HepG2 (cell line): Measurements from ENCODE around the gene ARHGEF39. TPM values are rescaled to one million over a fixed set of nuclear protein-coding genes. Genes with fewer than 3 reads are reported as not detected.

Source experiments
- BRF2 ChIP-seq: sonication (generic); formaldehyde crosslinking; IDR thresholded peaks from 2 replicates; pipeline ENCODE4 v1.8.1; 2022; ENCODE audit warnings: mild to moderate bottlenecking, missing genetic modification reagents
- HHEX ChIP-seq: IDR thresholded peaks from 2 replicates; pipeline ENCODE4 v1.6.1; 2016; ENCODE audit warnings: control low read depth
- LRRFIP1 ChIP-seq: sonication (generic); formaldehyde crosslinking; conservative IDR thresholded peaks from 2 replicates; pipeline ENCODE4 v1.4.0; 2020; ENCODE audit warnings: missing genetic modification reagents
- MYPOP ChIP-seq: sonication (generic); formaldehyde crosslinking; IDR thresholded peaks from 2 replicates; pipeline ENCODE4 v1.8.1; 2023; ENCODE audit warnings: mild to moderate bottlenecking, moderate library complexity, missing genetic modification reagents
- POLR2A ChIP-seq, 2 experiments: IDR thresholded peaks; 2 replicates each; pipeline ENCODE4 v1.6.1; 2011; ENCODE audit warnings: low read depth in 2 of 2, low read length in 2 of 2, mild to moderate bottlenecking in 1 of 2, moderate library complexity in 1 of 2; ENCODE audit not compliant: insufficient read depth in 1 of 2
- RELA ChIP-seq: sonication (generic); formaldehyde crosslinking; IDR thresholded peaks from 2 replicates; pipeline ENCODE4 v1.4.0; 2020; ENCODE audit warnings: missing genetic modification reagents
- RFX3 ChIP-seq: IDR thresholded peaks from 2 replicates; pipeline ENCODE4 v1.6.1; 2016; ENCODE audit warnings: missing biosample characterization, missing genetic modification reagents
- SALL1 ChIP-seq: sonication (generic); formaldehyde crosslinking; IDR thresholded peaks from 2 replicates; pipeline ENCODE4 v1.8.0; 2022; ENCODE audit warnings: mild to moderate bottlenecking, missing genetic modification reagents
- SIX1 ChIP-seq: sonication (generic); formaldehyde crosslinking; IDR thresholded peaks from 2 replicates; pipeline ENCODE4 v1.4.0; 2020; ENCODE audit warnings: missing genetic modification reagents, borderline replicate concordance
- SRY ChIP-seq: sonication (generic); formaldehyde crosslinking; IDR thresholded peaks from 2 replicates; pipeline ENCODE4 v1.8.0; 2022; ENCODE audit warnings: mild to moderate bottlenecking, missing genetic modification reagents
- ZHX2 ChIP-seq, 2 experiments: sonication (generic) in 1 of 2; formaldehyde crosslinking in 1 of 2; IDR thresholded peaks; 2 replicates each; pipeline versions ENCODE4 v1.6.1 to v1.9.0; 2014 to 2022; ENCODE audit warnings: antibody characterized with exemption in 1 of 2, borderline replicate concordance in 1 of 2, inconsistent platforms in 1 of 2, low read depth in 1 of 2, missing genetic modification reagents in 1 of 2
- ZMAT3 ChIP-seq: sonication (generic); formaldehyde crosslinking; conservative IDR thresholded peaks from 2 replicates; pipeline ENCODE4 v1.7.0; 2021; ENCODE audit warnings: missing genetic modification reagents
- ZNF432 ChIP-seq: sonication (generic); formaldehyde crosslinking; IDR thresholded peaks from 2 replicates; pipeline ENCODE4 v1.5.0; 2020; ENCODE audit warnings: missing genetic modification reagents, mild to moderate bottlenecking, borderline replicate concordance
- ZNF576 ChIP-seq: sonication (generic); formaldehyde crosslinking; IDR thresholded peaks from 2 replicates; pipeline ENCODE4 v1.4.0; 2020; ENCODE audit warnings: mild to moderate bottlenecking, missing genetic modification reagents
- ZNF629 ChIP-seq: sonication (generic); formaldehyde crosslinking; conservative IDR thresholded peaks from 2 replicates; pipeline ENCODE4 v1.5.0; 2020; ENCODE audit warnings: missing genetic modification reagents
- ZNF782 ChIP-seq: sonication (generic); formaldehyde crosslinking; IDR thresholded peaks from 2 replicates; pipeline ENCODE4 v1.4.0; 2020; ENCODE audit warnings: missing genetic modification reagents, mild to moderate bottlenecking, borderline replicate concordance
- ZSCAN20 ChIP-seq: sonication (generic); formaldehyde crosslinking; IDR thresholded peaks from 2 replicates; pipeline ENCODE4 v1.4.0; 2020; ENCODE audit warnings: missing genetic modification reagents, mild to moderate bottlenecking, borderline replicate concordance
- polyA plus RNA-seq, 8 experiments: library from polyadenylated mRNA; depleted of rRNA in 3 of 8; stranded (reverse) in 7 of 8; unstranded in 1 of 8; fragments of >200 nt; fragmentation: Illumina TruSeq in 4 of 8; extraction: Trizol in 4 of 8; gene quantifications; 2 replicates each; pipeline versions ENCODE4 v1.2.1 to v1.2.3, GENCODE V29; 2011 to 2016; ENCODE audit warnings: low read depth in 4 of 8, missing spikeins in 1 of 8, mixed read lengths in 1 of 8; ENCODE audit not compliant: insufficient read depth in 1 of 8
- total RNA-seq, 5 experiments: library from RNA; depleted of rRNA; stranded (reverse); fragments of >200 nt; fragmentation: Illumina TruSeq; extraction: Trizol; gene quantifications; 2 replicates each; pipeline ENCODE4 v1.2.3, GENCODE V29; 2016; ENCODE audit warnings: low read depth in 1 of 5

The ARHGEF39 gene
- total and polyA plus RNA-seq, 2 of the 13 experiments (the other 11 are each of a cell fraction or from before 2014, with no cell fraction given) = 11.2 to 12.3 TPM

- TF ChIP-seq ZNF782 = no peak
- TF ChIP-seq RELA (CRISPR knock-in tag) = no peak
- no peak for TF ChIP-seq SIX1
- no peak for TF ChIP-seq ZNF576 (CRISPR knock-in tag)
- peak; percentile 72; the same call in 1 of the 2 replicates for TF ChIP-seq MYPOP
- peak; percentile 65 for TF ChIP-seq SALL1 (CRISPR knock-in tag)
- no peak for TF ChIP-seq HHEX (CRISPR knock-in tag)
- TF ChIP-seq ZNF629 (CRISPR knock-in tag) = no peak
- peak; percentile 86; the same call in 1 of the 2 replicates for TF ChIP-seq SRY (CRISPR knock-in tag)
- no peak for TF ChIP-seq RFX3
- TF ChIP-seq ZHX2 (IDR thresholded peaks at IDR 0.05; ENCODE audit: low read depth) = peak; percentile 62; the same call in 1 of the 2 replicates
- TF ChIP-seq ZHX2 (CRISPR knock-in tag; IDR thresholded peaks at IDR 0.05; ENCODE audit: borderline replicate concordance) = no peak
- no peak for TF ChIP-seq ZSCAN20 (CRISPR knock-in tag)
- peak; percentile 80; the same call in 1 of the 2 replicates for TF ChIP-seq ZMAT3 (CRISPR knock-in tag)
- TF ChIP-seq LRRFIP1 = no peak
- no peak for TF ChIP-seq ZNF432 (CRISPR knock-in tag)
- peak; percentile 64 to 81 for TF ChIP-seq POLR2A (IDR thresholded peaks at IDR 0.05; ENCODE audit: insufficient read depth in 1 of 2, low read depth in 2 of 2, low read length in 2 of 2)
- peak; percentile 50; the same call in 1 of the 2 replicates for TF ChIP-seq BRF2
Measured at GRCh38 chr9:35646533-35647265, 18.3 kb downstream of the ARHGEF39 start (continued).
